ENCODE measurements around the gene ADH5.

DNA sequence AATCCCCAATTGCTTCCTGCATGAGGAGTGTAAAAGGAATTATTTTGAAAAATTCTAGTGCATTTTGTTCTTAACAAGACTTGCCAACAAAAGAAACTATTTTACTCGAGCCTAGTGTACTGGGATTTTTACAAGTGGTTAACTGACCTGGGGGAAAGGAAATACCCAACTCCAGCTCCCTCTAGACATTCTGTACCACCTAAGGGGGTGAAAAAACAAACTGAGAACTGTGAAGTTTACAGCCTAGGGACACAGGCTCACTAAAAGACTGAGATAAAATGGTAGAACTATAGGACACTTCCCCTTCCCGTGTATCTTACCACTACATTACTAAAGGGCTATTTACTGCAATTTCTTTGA, 2.6 kb upstream of the ADH5 start:
- no peak for TF ChIP-seq CTCF (IDR thresholded peaks at IDR 0.05)
- TF ChIP-seq POLR2A (IDR thresholded peaks at IDR 0.05), result no peak
